NCI-H1694 (cell line): ENCODE results near the gene KLRF2.

Experiments used
- DNase-seq: peaks from one replicate; lab custom pipeline; 2025; lab: John Stamatoyannopoulos, UW

Gene KLRF2

DNA sequence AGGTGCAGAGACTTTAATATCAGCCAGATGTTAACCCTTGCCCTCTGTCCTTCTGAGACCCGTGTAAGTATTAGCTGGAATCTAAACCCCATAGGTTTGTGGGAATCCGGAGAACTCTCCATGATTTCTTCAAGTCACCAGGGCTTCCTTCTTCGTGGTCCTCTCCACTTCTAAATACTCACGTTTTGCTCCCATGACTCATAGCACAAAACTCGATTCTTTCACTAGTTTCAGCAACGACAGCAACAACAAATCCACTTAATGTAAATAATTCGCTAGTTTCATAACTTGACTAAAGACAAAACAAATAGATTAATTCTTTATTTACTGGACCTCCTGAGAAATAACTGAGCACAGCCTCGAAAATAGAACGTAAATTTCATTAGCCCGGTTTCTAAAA is 55.3 kb downstream of the KLRF2 start:
- DNase-seq, result no peak

GRCh38 chr12:9940375-9940774 is 59.1 kb downstream of the KLRF2 start:
- no peak for DNase-seq

DNA sequence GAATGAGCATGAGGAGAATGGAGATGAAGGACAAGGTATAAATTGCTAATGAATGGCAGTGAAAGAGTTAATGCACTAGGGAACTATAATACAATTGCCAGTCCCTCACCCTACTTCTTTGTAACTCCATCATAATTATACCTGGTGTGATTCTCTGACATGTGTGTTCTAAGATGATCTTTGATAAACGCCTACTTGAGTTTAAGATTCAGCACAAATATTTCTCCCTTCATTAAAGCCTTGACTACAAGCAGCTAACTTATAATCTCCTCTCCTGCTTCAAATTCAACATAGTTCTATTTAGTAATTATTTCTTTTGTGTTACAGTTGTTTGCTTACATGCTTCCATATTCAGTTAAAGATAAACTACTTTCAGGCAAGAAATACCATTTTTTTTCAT is 60.5 kb downstream of the KLRF2 start:
- no peak for DNase-seq

GRCh38 chr12:9943240-9943639 is 62.0 kb downstream of the KLRF2 start:
- DNase-seq, result no peak

DNA sequence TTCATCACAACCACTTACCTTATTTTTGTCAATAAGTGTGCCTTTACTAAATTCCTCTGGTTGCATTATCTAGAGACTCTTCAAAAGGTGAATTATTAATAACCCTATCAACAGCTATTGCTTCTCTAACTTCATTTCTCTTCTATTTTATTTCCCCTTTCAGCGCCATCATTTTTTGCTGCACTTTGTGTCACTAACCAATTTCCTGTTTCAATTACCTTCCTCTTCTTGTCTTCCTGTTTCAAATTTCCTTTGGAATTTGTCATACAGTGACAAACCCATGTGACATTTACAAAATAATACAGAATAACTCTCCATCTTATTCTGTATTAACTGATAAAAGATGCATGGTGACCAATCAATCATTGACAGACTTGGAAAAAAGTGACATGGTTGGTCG is 63.1 kb downstream of the KLRF2 start:
- DNase-seq, result no peak
